AG09319 (cell line): ENCODE results near the gene SYNDIG1L.

Source experiments
- DNase-seq: peaks from one replicate; pipeline ENCODE4 v3.0.0-alpha.2; 2010; ENCODE audit warnings: low read depth; ENCODE audit errors: extremely low read depth
- TF ChIP-seq, protein P1 (sequence below): IDR thresholded peaks from 2 replicates; pipeline ENCODE4 v1.5.1; 2011; ENCODE audit warnings: low read depth, mild to moderate bottlenecking, inconsistent platforms, low read length, moderate library complexity

The SYNDIG1L gene

GRCh38 chr14:74403619-74404417, 22.2 kb downstream of the SYNDIG1L start:
- TF ChIP-seq, protein P1, sequence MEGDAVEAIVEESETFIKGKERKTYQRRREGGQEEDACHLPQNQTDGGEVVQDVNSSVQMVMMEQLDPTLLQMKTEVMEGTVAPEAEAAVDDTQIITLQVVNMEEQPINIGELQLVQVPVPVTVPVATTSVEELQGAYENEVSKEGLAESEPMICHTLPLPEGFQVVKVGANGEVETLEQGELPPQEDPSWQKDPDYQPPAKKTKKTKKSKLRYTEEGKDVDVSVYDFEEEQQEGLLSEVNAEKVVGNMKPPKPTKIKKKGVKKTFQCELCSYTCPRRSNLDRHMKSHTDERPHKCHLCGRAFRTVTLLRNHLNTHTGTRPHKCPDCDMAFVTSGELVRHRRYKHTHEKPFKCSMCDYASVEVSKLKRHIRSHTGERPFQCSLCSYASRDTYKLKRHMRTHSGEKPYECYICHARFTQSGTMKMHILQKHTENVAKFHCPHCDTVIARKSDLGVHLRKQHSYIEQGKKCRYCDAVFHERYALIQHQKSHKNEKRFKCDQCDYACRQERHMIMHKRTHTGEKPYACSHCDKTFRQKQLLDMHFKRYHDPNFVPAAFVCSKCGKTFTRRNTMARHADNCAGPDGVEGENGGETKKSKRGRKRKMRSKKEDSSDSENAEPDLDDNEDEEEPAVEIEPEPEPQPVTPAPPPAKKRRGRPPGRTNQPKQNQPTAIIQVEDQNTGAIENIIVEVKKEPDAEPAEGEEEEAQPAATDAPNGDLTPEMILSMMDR = no peak
- DNase-seq = no peak

- DNase-seq = no peak
- TF ChIP-seq, protein P1 = no peak
Observed at GRCh38 chr14:74402401-74403251, 23.4 kb downstream of the SYNDIG1L start.

DNA sequence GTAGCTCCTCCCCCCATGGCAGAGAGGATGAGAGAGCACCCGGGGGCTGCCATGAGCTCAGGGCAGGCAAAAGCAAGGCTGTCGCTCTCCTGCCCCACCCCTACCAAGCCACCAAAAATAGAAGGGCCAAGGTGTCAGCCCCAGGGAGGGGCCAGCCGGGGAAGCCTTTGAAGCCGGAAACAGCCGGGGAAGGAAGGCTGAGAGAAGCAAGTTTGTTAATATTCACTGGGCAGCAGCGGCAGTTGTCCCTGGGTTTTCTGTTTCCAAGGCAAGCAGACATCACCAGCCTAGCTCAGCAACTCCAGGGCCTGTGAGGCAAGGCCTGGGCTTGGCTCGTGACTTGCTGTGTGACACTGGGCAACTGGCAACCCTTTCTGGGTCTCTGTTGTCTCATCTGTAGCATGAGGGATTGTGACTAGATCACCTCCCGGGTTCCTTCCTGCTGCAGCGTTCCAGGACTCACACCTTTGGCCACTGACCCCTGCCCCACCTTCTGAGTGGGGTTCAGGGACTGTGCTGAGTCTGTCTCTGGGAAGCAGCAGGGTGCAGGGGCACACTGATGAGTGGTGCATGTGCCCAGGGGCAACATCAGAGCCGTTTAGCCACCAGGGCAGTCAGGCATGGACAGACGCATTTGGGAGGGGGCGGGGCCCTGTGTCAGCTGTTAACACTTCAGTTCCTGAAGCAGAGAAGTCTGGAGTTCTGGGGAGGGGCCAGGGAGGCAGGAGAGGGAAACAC, 24.3 kb downstream of the SYNDIG1L start:
- TF ChIP-seq, protein P1 = no peak
- no peak for DNase-seq

- TF ChIP-seq, protein P1 = no peak
- no peak for DNase-seq
Observed at GRCh38 chr14:74400919-74401503, 25.0 kb downstream of the SYNDIG1L start.

- no peak for DNase-seq
- TF ChIP-seq, protein P1 = peak; percentile 19
Observed at GRCh38 chr14:74400031-74400685, 25.9 kb downstream of the SYNDIG1L start.

DNA sequence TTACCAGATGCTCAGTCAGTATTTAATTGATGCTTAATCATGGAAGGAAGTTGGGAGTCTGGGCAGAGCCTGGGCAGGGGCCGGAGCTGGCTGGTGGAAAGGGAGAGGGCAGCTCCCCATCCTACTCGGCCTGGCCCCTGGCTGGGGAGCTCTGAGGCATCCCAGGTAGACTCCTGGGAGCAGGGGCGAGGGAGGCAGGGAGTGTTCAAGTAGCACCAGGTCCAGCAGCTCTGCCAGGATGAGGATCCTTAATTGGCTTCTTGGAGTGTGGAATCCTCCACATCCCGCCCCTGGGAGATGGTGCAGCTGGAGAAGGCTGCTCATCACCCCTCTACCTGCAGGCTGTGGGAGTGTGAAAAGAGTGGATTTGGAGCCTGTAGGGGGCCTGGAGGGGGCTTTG, 30.9 kb downstream of the SYNDIG1L start:
- DNase-seq = no peak
- TF ChIP-seq, protein P1 = no peak
